SK-N-SH treated with all-trans-retinoic acid at 6 μM for 48 hours (cell line): ENCODE data around the gene CFAP65.

Experiments used
- ATAC-seq: fragments of 200-7000 bp; cut with Tn5 transposase; 3 replicates; pipeline ENCODE4 v1.9.1; 2020; ENCODE audit warnings: mild to moderate bottlenecking, moderate library complexity
- BACH2 ChIP-seq: fragments of 250-450 bp; sonication (Bioruptor Pico); IDR thresholded peaks from 2 replicates; pipeline ENCODE4 v1.9.0; 2021; ENCODE audit warnings: mild to moderate bottlenecking, borderline replicate concordance
- CREB5 ChIP-seq: fragments of 250-450 bp; sonication (Bioruptor Pico); IDR thresholded peaks from 2 replicates; pipeline ENCODE4 v1.5.1; 2020; ENCODE audit warnings: low read depth, mild to moderate bottlenecking, moderate library complexity
- CSDC2 ChIP-seq: fragments of 250-450 bp; sonication (Bioruptor Pico); IDR thresholded peaks from 2 replicates; pipeline ENCODE4 v1.5.0; 2020; ENCODE audit warnings: mild to moderate bottlenecking, moderate library complexity
- CSRNP3 ChIP-seq: fragments of 250-450 bp; sonication (Bioruptor Pico); IDR thresholded peaks from 2 replicates; pipeline ENCODE4 v1.5.1; 2021; ENCODE audit warnings: mild to moderate bottlenecking, moderate library complexity
- ESRRG ChIP-seq: fragments of 250-450 bp; sonication (Bioruptor Pico); IDR thresholded peaks from 2 replicates; pipeline ENCODE4 v1.6.1; 2021; ENCODE audit warnings: mild to moderate bottlenecking
- GLIS3 ChIP-seq: fragments of 250-450 bp; sonication (Bioruptor Pico); IDR thresholded peaks from 2 replicates; pipeline ENCODE4 v1.5.0; 2020; ENCODE audit warnings: mild to moderate bottlenecking, moderate library complexity
- ISL1 ChIP-seq: fragments of 250-450 bp; sonication (Bioruptor Pico); IDR thresholded peaks from 2 replicates; pipeline ENCODE4 v2.1.2; 2022; ENCODE audit warnings: mild to moderate bottlenecking, moderate library complexity
- OSR1 ChIP-seq: fragments of 250-450 bp; sonication (Bioruptor Pico); IDR thresholded peaks from 2 replicates; pipeline ENCODE4 v1.8.0; 2022; ENCODE audit warnings: moderate library complexity, mild to moderate bottlenecking, inconsistent platforms
- PATZ1 ChIP-seq: fragments of 250-450 bp; sonication (Bioruptor Pico); IDR thresholded peaks from 2 replicates; pipeline ENCODE4 v1.8.0; 2020; ENCODE audit warnings: mild to moderate bottlenecking, moderate library complexity, borderline replicate concordance
- POU6F1 ChIP-seq: fragments of 250-450 bp; sonication (Bioruptor Pico); IDR thresholded peaks from 2 replicates; pipeline ENCODE4 v1.8.0; 2021; ENCODE audit warnings: low read depth, mild to moderate bottlenecking, moderate library complexity, borderline replicate concordance
- PPARA ChIP-seq: fragments of 250-450 bp; sonication (Bioruptor Pico); IDR thresholded peaks from 2 replicates; pipeline ENCODE4 v1.5.0; 2020; ENCODE audit warnings: mild to moderate bottlenecking, borderline replicate concordance
- RARB ChIP-seq: fragments of 250-450 bp; sonication (Bioruptor Pico); IDR thresholded peaks from 2 replicates; pipeline ENCODE4 v1.8.0; 2021; ENCODE audit warnings: mild to moderate bottlenecking, moderate library complexity
- TCF4 ChIP-seq: fragments of 250-450 bp; sonication (Bioruptor Pico); IDR thresholded peaks from 2 replicates; pipeline ENCODE4 v1.8.0; 2021; ENCODE audit warnings: mild to moderate bottlenecking, moderate library complexity, borderline replicate concordance
- TOX ChIP-seq: fragments of 250-450 bp; sonication (Bioruptor Pico); IDR thresholded peaks from 2 replicates; pipeline ENCODE4 v1.8.0; 2021; ENCODE audit warnings: mild to moderate bottlenecking, moderate library complexity, borderline replicate concordance
- TSHZ2 ChIP-seq: fragments of 250-450 bp; sonication (Bioruptor Pico); IDR thresholded peaks from 2 replicates; pipeline ENCODE4 v1.5.0; 2020; ENCODE audit warnings: mild to moderate bottlenecking, moderate library complexity
- ZC3H10 ChIP-seq: fragments of 250-450 bp; sonication (Bioruptor Pico); IDR thresholded peaks from 2 replicates; pipeline ENCODE4 v1.5.1; 2021; ENCODE audit warnings: mild to moderate bottlenecking, moderate library complexity
- ZFP3 ChIP-seq: fragments of 250-450 bp; sonication (Bioruptor Pico); IDR thresholded peaks from 2 replicates; pipeline ENCODE4 v1.5.0; 2020; ENCODE audit warnings: mild to moderate bottlenecking, moderate library complexity
- ZFP30 ChIP-seq: fragments of 450-650 bp; formaldehyde crosslinking; IDR thresholded peaks from 2 replicates; pipeline ENCODE4 v1.5.0; 2022; ENCODE audit warnings: mild to moderate bottlenecking, moderate library complexity
- ZNF565 ChIP-seq: fragments of 450-650 bp; formaldehyde crosslinking; conservative IDR thresholded peaks from 2 replicates; pipeline ENCODE4 v1.5.0; 2020; ENCODE audit warnings: low read depth, mild to moderate bottlenecking, moderate library complexity
- ZNF70 ChIP-seq: fragments of 450-650 bp; formaldehyde crosslinking; IDR thresholded peaks from 2 replicates; pipeline ENCODE4 v1.5.0; 2020; ENCODE audit warnings: mild to moderate bottlenecking, moderate library complexity
- ZNF8 ChIP-seq: fragments of 450-650 bp; formaldehyde crosslinking; IDR thresholded peaks from 2 replicates; pipeline ENCODE4 v1.5.0; 2020; ENCODE audit warnings: mild to moderate bottlenecking, moderate library complexity

The CFAP65 gene

GRCh38 chr2:218970894-218971293 is 70.4 kb downstream of the CFAP65 start (continued):
- no peak for TF ChIP-seq TSHZ2 (CRISPR knock-in tag)
- no peak for TF ChIP-seq POU6F1 (CRISPR knock-in tag)

GRCh38 chr2:218964041-218964771 is 77.1 kb downstream of the CFAP65 start:
- ATAC-seq: peak; percentile 19; the same call in 2 of the 3 replicates
- TF ChIP-seq ISL1 (CRISPR knock-in tag) (peak; percentile 30; the same call in 1 of the 2 replicates), TSHZ2 (CRISPR knock-in tag) (no peak), ESRRG (peak; percentile 47; the same call in 1 of the 2 replicates), OSR1 (CRISPR knock-in tag) (no peak), POU6F1 (CRISPR knock-in tag) (no peak), PPARA (CRISPR knock-in tag) (no peak), GLIS3 (CRISPR knock-in tag) (0 out of 2 replicates have a peak, but pooled peaks have one; percentile 4), RARB (no peak), ZC3H10 (no peak), CREB5 (CRISPR knock-in tag) (no peak), ZFP3 (no peak; the same call in 1 of the 2 replicates), ZNF70 (CRISPR knock-in tag) (no peak), BACH2 (CRISPR knock-in tag) (peak; percentile 97; the same call in 1 of the 2 replicates), CSDC2 (CRISPR knock-in tag) (no peak), TCF4 (CRISPR knock-in tag) (peak; percentile 51), PATZ1 (CRISPR knock-in tag) (no peak), TOX (CRISPR knock-in tag) (no peak), ZFP30 (no peak), ZNF8 (CRISPR knock-in tag) (no peak), ZNF565 (CRISPR knock-in tag) (no peak), CSRNP3 (CRISPR knock-in tag) (no peak; the same call in 1 of the 2 replicates)
